GM18499 (cell line): ENCODE measurements around the gene PLXNA4.

Experiments used
- ATAC-seq: cut with Tn5 transposase; IDR thresholded peaks from one replicate; pipeline ENCODE4 v1.9.1; 2021; ENCODE audit warnings: moderate number of reproducible peaks; ENCODE audit not compliant: insufficient read depth, unreplicated experiment

The PLXNA4 gene

GRCh38 chr7:132542895-132543294 is 33.4 kb downstream of the PLXNA4 start:
- ATAC-seq = no peak

DNA sequence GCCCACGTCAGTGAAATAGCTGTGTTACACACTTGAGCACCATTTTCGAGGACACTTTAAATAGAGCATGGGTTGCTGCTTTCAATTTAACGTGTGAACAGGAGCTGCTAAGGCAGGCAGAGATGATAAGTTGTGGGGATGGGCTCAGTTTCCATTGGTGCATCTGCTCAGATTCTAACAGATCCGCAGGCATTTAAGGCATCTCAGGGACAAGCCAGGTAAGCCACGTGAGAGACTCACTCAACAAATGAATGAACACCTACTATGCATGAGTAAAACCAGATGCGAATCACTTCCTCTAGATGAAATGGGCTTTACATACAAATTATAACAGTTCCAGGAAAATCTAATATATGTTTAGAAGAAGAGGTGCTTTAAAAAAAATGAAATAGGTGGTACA is 34.6 kb downstream of the PLXNA4 start:
- no peak for ATAC-seq

DNA sequence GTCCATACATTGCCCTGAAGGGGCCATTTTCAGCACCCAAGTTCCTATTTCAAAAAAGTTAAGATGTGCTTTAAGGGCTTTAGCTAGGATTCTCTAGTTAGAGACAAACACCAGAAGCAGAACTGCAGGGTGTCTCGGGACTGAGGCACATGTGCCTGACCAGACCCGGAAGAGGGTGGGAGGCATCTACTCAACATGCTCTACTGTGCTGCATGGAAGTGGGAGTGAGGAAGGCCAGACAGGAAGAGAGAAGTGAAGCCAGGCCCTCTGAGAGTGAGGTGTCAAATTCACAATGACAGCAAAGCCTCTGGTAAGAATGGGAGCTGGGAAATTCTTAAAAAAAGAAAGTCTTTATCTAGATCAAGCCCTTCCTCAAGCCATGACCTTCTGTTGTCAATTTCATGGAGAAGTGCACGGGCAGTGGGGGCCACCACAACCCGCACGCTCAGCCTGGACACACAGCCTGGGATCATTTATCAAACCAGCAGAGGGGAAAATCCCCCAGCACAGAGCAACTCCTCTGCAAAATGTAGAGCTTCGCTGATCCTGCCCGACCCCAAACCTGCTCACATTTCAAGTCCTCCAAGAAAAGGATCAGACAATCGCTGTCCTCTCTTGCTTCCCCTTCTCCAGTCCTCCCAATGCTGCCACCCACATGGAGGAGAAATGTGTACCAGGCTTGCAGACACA is 38.7 kb downstream of the PLXNA4 start:
- no peak for ATAC-seq

- no peak for ATAC-seq
These were observed 39.4 kb downstream of the PLXNA4 start for GRCh38 chr7:132536654-132537395.

GRCh38 chr7:132533916-132534315 is 42.4 kb downstream of the PLXNA4 start:
- ATAC-seq = no peak

DNA sequence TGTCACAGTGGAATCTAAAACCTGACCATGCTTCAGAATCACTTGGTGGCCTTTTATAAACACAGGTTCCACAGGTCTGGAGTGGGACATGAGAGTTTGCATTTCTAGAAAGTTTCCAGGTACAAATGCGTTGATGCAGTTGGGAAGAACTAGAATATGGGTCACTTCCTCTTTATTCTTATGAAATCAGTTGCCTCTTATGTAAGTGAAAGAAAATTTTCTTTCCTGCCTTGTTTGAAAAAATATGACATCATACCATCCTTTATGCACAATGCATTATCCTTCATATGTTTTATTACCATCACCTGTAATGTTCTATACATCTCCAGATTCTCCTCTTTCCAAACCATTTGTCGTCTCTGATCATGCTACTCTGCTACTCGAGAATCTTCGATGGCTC is 44.0 kb downstream of the PLXNA4 start:
- ATAC-seq = no peak

- ATAC-seq = no peak
These were observed 44.7 kb downstream of the PLXNA4 start for GRCh38 chr7:132531562-132531961.

DNA sequence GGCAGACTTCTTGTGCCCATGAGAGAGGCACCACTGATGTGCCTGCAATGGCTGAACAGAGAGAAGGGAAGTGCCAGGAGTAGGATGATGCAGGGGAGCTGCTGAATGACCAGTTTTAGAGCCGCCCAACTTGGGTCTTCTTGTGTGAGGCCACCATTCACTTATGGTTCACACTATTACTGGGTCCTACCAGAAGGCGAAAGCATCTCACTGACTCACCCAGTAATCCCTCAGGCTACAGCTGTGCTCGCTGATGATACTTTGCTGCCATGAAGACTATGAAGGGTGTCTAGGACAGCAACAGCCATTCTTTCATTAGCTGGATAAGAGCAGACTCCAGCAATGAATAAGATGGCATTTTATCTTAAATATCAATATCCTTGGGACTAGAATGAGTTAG is 47.6 kb downstream of the PLXNA4 start:
- ATAC-seq = no peak

- no peak for ATAC-seq
These were observed 48.5 kb downstream of the PLXNA4 start for GRCh38 chr7:132527467-132528410.

GRCh38 chr7:132526111-132526740 is 50.0 kb downstream of the PLXNA4 start:
- no peak for ATAC-seq

- no peak for ATAC-seq
These were observed 54.8 kb downstream of the PLXNA4 start for GRCh38 chr7:132521423-132521822.

GRCh38 chr7:132520591-132521280 is 55.5 kb downstream of the PLXNA4 start:
- no peak for ATAC-seq

DNA sequence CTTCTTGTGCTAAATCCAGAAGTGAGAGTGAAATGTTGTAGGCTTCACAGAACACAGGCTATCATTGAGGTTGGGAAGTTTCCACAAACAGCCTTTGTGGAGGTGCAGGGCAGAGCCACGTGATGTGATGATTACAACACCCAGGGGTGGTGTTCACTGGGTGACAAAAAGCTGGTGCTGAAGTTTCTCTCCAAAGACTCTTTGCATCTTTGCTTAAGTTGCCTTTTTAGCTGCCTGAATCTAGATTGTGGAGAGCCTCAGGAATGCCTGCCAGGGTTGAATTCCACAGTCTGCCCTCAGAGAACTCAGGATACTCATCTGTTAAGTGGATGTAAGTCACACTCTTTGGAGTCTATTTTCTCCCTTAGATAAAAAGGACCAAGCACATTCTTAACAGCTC is 56.3 kb downstream of the PLXNA4 start:
- ATAC-seq = no peak

- ATAC-seq = no peak
These were observed 57.5 kb downstream of the PLXNA4 start for GRCh38 chr7:132518839-132519173.

DNA sequence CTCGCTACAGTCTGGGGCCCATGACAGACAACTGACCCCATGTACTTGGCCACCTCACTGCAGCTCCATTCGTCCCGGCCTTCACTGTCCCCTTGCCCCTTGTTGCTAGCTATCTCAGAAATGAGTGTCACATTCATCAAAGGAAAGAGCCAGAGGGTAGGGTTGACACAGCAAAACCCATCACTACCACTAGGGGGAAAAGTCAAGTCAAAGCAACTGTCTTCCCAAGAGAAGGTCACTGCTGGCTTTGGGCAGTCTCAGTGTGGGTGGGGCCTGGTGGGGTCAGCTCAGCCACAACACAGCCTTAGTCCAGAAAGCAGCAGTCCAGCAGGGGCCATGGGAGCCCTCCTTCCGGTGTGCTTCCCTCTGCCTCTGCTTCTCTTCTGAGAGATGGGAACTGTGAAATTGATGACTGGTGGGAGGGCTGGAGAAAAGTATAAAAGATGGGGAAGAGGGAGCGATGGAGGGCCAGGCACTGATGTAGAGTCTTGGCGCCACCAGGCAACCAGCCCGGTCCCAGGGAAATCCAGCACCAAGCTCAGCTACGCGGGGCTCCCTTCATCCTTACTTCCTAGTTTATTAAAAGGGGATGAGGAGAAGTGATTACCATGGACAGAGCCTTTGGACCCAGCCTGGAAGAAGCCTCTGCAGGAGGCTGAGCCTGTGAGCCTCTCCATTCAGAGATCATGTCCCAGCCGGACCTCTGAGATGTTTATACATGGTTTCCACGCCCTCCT is 58.0 kb downstream of the PLXNA4 start:
- no peak for ATAC-seq

DNA sequence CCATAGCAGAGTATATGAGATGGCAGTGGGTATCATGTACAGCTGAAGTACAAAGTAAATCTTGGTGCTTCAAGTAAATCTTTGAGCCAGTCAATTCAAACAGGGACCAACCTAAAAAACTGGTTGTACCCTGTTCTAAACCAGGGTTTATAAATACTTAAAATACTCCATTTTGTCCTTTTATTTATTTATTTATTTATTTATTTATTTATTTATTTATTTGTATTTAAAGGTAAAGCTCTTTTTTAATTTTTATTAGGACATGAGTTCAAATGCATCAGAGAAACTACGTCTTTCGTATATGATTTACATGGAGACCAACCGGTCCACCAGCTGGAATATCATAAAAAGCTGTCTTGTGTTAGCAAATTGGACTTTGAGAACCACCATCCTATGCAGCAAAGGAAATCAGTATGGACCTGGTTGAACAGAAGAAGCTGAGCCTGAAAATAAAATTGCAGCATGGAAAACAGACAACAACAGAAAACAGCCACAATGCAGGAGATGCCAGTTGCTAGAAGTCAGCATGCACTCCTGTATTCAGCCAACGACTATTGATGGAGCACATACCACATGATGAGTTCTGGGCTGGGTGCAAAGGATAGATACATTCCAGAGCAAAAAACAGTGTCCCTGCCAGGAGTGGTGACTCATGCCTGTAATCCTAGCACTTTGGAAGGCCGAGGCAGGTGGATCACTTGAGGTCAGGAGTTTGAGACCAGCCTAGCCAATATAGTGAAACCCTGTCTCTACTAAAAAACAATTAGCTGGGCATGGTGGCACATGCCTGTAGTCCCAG is 60.0 kb downstream of the PLXNA4 start:
- ATAC-seq = no peak

DNA sequence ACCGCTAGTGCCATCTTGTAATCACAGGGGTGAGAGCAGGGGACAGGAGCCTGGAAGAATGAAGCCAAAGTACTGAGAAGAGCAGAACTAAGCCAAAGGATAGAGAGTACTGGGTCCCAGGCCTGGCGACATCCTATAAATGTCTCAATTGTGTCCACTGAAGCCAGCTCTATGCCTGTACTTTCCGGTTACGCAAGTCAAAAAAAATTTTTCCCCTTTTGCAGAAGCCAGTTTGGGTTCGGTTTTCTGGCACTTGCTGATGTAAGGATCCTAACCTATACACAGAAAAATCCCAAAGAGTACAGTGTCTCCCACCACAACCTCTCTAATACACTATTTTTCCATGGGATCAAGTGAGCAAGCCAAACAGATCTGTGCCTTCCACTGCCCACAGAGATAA is 61.1 kb downstream of the PLXNA4 start:
- ATAC-seq = no peak

- ATAC-seq = no peak
These were observed 61.8 kb downstream of the PLXNA4 start for GRCh38 chr7:132514430-132514829.

DNA sequence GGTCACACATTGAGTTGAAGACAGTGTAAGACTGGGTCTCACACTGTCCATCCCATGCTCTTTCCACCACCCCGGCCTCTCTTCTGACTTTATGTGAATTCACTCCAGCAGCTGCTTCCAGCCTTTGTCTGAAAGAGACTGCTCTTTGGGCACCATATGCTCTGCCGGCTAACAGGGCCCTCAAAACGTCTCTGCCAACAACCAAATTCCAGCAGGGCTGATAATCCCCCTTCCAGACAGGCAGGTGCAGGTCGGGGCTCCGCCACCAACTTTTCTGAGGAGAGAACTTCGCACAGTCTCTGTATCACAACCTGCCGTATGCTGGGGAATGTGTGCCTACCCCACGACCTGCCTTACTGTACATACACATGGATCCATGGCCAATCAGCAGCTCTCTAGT is 64.3 kb downstream of the PLXNA4 start:
- no peak for ATAC-seq
